HTERT RPE-1 (cell line): ENCODE results near the gene MED14.

ENCODE experiments used
- in situ Hi-C: fragments of 300-500 bp; cut with MboI; formaldehyde crosslinking; loops from 4 replicates; pipeline ENCODE4 v1.14.3; 2020; ENCODE audit warnings: low sequenced_read_pairs

Gene MED14

DNA sequence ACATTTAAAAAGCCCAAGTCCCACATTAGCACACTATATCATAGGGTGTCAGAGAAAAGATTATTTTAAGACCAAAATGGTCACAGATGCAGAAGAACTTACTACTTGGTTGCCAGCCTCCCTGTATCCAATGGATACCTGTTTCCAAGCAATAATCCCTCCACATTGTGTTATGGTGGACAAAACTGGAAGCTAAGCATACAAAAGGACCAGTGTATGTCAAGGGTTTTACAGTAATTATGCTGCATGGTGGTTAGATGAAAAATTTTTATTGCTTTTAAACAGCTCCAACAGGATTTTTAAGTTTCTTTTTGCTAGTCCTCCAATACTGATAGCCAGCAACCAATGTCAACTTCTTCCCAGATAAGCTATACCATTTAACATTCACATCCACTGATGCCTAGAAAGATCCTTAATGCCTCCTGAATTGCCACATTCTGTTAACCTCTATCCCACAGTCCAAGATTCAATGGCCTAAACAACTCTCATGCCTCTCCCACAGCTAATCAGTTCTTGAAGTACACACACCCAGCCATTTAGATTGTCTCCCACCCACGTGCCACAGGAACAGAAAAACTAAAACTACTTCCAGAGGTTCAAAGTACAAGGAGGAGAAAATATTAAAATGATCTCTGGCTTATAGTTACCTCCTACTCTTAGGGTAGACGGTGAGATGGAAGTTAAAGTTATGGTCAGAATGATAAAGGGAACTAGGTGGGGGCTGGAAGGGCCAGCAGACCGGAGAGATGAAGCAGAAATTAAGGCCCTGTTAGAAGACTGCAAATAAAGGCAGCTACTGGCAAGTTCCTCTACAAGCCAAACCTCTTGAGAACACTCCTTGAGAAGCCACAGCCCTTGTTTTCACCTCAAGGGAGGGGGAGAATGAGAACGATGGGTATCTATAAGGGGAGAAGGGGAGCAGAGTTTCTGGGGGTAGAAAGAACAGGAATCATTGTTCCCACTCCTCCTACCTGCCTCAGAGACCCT, 5.5 kb downstream of the MED14 start:
- in situ Hi-C loops = no loop called here

DNA sequence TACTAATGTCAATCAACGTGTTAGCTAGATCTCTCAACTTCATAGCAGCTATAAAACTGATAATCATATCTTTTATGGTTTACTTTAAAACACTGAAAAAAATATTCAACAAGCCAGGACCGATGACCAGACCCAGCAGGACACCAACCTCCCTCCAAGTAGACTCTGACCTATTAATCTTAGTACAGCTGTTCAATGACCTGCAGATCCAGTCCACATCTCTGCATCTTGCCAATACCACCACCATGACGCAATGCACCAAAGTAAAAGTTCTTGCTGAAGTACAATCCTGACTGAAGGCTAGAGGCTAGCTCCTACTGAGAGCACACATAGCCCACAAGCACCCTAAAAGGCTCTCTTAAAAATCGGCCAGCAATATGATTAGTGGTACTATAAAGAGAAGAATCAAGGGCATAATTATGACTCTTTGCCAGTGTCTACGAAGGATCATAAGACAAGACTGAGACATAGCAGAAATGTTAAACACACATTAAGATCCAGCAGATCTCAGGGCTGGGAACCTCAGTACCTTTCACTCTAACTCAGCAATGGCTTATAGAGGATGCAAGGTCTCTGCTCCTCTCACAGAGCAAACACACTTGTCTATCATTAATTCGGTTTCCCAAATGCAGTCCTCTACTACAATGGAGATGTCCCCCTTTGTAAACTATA, 7.6 kb downstream of the MED14 start:
- in situ Hi-C loops = no loop called here

GRCh38 chrX:40727093-40727492, 8.2 kb downstream of the MED14 start:
- in situ Hi-C loops = no loop called here

GRCh38 chrX:40722930-40723329, 12.4 kb downstream of the MED14 start:
- in situ Hi-C loops = no loop called here

GRCh38 chrX:40721489-40722106, 13.7 kb downstream of the MED14 start:
- in situ Hi-C loops = no loop called here

DNA sequence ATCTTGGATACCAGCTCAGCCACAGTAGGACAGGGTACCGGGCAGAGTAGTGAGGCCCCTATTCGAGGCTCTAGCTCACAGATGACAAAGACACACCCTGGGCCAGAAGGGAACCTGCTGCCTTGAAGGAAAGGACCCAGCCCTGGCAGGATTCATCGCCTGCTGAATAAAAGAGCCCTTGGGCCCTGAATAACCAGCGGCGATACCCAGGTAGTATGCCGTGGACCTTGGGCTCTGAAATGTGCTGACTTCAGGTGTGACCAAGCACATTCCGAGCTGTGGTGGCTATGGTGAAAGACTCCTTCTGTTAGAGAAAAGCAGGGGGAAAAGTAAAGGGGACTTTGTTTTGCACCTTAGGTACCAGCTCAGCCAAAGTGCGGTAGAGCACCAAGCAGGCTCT, 14.6 kb downstream of the MED14 start:
- in situ Hi-C loops = no loop called here

- in situ Hi-C loops = no loop called here
Measured at GRCh38 chrX:40720339-40720738, 15.0 kb downstream of the MED14 start.

GRCh38 chrX:40719731-40720130, 15.6 kb downstream of the MED14 start:
- in situ Hi-C loops = no loop called here

DNA sequence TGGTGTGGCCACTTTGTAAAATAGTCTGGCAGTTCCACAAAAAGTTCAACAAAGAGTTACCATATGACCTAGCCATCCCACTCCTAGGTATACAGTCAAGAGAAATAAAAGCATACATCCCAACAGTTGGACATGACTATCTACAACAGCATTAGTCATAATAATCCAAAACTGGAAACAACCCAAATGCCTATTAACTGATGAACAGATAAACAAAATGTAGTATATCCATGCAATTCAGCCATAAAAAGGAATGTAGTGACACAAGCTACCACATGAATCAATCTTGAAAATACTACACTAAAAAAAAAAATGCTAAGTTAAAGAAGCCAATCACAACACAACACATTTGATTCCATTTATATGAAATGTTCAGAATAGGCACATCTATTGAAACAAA, 16.1 kb downstream of the MED14 start:
- in situ Hi-C loops = no loop called here

- in situ Hi-C loops = no loop called here
Measured at GRCh38 chrX:40709395-40709794, 25.9 kb downstream of the MED14 start.

DNA sequence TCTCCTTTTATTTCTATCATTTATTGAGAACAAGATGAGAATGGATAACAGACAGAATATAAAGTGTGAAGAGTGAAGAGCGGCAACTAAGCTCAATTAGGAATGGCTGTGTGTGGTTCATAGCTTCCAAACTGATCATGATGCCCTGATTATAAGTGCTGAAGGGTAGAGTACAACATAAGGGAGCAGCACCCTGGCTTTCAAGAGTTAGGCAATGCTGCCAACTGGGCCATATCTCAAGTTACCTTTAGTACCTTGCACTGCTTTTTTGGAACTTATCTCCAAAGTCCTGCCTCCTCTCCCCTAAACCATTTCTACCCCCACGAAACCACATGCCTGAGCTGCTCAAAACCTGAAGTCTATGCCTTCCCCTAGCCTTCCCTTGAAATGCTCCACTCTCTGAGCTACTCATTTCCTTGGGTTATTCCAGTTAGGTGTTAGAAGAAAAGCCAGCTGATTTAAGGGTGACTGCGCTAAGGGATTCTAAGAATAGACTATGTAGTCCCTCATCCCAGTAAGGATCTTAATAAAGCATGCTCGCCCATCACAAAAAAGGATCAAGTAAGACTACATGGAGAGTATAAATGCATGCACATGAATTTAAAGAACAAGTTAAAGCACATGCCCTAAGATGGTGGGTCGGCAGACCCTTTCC, 29.6 kb downstream of the MED14 start:
- in situ Hi-C loops = no loop called here

- in situ Hi-C loops = no loop called here
Measured at GRCh38 chrX:40700640-40701342, 34.6 kb downstream of the MED14 start.

GRCh38 chrX:40698851-40699250, 36.5 kb downstream of the MED14 start:
- in situ Hi-C loops = no loop called here

GRCh38 chrX:40694802-40695201, 40.5 kb downstream of the MED14 start:
- in situ Hi-C loops = no loop called here

DNA sequence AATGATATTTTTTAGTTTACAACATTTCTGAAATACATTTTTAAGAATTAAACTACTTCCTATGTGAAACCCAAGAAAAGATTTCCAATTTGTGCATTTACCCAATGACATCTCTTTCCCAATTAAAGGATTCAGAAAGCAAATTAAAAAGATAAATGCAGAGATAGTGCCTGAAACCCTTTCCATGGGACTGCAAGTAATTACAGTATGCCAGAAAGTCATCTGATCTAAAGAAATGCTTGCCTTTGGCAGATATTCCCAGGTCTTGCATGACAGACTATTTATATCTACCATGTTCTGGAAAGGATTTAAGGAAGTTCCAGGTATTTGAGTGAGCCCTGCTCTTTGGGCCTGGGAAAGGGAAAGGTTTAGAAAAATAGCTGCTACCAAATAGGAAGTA, 46.4 kb downstream of the MED14 start:
- in situ Hi-C loops = no loop called here

DNA sequence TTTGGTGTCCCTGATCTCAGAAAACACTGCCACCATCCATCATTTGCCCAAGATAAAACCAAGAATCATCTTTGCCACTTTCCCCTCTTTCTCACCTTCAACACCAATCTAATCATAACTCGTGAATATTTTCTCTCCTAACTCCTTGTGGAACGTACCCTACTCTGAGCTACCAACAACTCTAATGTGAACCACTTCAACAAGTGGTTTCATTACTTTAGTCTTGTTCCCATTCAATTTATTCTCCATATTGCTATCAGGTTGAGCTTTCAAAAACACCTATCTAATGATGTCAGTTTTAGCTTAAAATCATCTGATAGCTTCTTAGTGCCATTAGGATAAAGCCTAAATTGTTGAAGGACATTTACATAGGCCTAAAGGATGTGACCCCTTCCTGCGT, 48.2 kb downstream of the MED14 start:
- in situ Hi-C loops = no loop called here

DNA sequence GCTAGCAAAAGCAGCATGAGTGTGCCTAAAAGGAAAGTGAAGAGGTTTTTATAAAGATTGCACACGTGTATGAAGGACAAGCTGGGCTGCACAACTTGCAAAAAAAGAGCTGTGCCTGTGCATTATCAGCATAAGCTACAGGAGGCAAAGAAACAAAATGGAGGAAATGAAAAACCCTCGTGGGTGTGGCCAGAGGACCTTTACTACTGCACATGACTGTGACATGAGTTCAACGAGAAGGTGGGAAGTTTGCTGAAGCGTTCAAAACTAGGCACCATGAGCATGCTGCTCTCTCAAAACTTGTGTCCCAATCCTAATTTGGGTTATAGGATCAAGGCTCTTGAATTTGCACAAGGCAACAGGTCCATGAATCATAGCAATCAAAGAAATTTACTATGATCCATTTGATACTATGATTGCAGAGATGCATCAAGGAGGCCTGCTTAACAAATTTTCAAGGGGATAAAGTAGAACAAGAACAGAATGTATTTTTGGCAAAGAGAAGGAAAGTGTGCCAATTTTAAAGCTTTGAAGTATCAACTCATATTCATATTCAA, 49.9 kb downstream of the MED14 start:
- in situ Hi-C loops = no loop called here

DNA sequence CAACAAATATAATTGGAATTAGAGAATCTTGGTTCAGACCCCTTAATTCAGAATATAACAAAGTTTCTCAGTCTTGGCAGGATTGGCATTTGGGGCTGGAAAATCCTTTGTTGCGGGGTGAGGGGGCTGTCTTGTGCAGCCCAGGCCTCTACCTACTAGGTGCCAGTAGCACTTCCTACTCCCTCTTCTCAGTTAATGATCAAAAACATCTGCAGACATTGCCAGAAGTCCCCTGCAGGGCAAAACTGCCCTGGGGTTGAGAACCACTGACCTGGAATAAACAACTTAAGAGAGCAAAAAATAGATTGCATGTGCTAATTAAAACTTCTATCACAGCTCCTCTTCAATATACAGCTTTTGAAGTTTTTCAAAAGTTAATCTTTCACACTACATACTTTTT, 51.2 kb downstream of the MED14 start:
- in situ Hi-C loops = no loop called here

GRCh38 chrX:40683245-40683644, 52.1 kb downstream of the MED14 start:
- in situ Hi-C loops = no loop called here

GRCh38 chrX:40671126-40671525, 64.2 kb downstream of the MED14 start:
- in situ Hi-C loops = no loop called here
